ENCODE data around the gene ZNF814.
"Not testable (repeated sequence)": the region's sequence is repeated elsewhere in the genome, so short reads cannot be mapped to it uniquely, and the experiment has no call there.

ZNF814 gene

DNA sequence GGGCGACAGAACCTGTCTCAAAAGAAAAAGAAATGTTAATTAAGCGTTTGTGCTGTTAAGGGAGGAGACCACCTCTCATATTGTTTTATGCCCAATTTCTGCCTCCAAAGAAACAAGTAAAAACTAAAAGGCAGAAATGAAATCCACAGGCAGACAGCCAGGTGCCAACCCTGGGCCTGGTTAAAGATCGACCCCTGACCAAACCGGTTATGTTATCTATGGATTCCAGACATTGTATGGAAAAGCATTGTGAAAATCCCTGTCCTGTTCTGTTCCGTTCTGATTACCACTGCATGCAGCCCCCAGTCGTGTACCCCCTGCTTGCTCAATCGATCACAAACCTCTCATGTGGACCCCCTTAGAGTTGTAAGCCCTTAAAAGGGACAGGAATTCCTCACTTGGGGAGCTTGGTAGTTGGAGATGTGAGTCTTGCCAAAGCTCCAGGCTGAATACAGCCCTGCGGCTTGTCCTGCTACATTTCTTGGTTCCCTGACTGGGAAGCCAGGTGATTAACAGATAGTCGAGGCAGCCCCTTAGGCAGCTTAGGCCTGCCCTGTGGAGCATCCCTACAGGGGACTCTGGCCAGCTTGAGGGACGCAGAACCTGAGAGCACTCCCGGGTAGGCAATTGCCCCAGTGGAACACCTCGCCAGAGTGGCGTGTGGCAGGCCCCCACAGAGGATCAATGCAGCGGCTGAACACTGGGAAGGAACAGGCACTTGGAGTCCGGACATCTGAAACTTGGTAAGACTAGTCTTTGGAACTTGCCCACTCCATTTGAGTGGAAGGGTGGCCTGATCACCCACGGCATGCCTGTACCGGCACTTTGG is 73.4 kb downstream of the ZNF814 start:
- no peak for DNase-seq

DNA sequence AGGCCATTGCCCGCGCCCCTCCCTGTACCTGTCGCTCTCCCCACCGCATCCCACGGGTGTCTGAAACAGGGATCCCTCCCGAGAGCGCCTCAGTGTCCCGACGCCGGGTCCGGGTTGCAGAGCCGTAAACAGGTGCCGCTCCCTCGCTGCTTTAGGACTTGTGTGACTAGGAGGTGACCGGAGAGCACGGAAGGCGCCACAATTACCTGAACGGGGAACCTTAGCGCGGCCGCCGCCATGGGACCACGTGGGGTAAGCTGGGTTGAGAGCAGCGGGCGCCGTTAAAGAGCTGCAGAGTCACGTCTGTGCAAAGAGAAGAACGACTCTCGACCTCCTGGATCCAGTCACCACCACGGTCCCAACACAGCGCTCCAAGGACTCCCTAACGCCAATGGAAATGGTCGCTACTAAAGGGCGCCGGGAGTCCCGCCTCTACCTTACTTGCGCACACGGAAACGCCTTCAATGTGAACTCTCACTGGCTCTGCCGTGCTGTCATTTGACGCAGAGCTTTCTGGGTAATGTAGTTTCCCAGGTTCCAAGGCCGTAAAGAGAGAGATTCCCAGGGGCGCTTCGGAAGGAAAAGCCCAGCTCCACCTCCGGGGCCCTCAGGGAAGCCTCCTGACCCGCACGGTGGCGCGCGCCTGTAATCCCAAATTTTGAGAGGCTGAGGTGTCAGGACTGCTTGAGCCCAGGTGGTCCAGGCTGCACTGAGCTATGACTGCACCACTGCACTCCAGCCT is 74.2 kb downstream of the ZNF814 start, which contains the start of gene ZNF552:
Gene ZNF552, minus strand, starts transcription at position 409 of the 742 bp plus-strand sequence. Its CDS starts 170 bp downstream, at position 239.
- DNase-seq = peak; percentile 64

DNA sequence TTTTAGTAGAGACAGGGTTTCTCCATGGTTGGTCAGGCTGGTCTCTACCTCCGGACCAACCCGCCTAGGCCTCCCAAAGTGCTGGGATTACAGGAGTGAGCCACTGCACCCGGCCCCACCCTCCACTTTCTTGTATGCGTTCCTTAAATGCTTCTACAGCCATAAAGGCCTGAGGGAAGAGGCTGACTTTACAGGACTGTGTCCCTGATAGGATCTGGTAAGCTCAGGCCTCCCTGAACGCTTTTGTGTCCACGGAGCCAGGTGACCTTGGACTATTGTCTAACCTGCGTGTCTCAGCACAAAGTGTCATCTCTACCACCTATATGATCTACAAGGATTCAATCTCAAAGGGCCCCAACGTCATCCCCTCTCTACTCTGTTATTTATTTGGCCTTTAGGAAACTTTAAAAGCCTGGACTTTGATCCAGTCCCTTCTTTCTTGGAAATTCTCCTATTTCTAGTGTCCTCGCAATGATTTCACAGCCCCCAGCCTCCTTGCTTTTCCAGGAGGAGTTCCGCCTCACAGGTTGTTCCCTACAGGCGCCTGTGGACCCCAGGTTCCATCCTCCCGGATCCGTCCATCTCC is 74.8 kb downstream of the ZNF814 start:
- no peak for DNase-seq

DNA sequence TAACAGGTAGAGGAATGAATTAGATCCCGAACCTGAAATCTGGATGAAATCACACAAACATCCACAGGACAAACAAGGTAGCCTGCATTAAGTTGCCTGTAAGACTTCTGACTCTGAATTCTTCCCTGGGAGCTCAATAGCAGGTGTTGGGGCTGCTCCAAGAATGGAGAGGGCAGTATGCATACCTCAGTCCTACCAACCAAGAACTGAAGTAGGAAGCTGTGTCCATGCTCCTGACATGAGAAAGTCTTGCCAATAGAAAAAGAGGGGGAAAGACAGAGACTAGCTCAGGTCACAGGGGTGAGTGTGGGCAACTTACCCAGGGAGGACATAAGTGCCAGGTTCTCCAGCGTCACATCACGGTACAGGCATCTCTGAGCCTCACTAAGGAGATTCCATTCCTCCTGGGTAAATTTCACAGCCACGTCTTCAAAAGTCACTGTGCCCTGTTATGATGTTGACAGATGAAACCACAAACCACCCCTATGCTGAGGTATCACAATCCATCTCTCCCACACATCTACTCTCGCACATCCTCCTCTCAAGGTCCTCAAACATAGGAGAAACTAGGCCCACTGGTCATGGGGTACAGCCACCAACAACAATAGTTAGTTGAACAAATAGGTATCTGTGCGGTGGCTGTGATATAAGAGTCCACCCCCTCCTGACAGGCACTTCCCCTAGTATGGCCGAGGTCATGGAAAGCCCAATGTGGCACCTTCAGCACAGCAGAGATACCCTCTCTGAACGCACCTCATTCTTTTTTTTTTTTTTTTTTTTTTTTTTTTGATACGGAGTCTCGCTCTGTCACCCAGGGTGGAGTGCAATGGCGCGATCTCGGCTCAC is 75.6 kb downstream of the ZNF814 start:
- DNase-seq = not testable (repeated sequence)

DNA sequence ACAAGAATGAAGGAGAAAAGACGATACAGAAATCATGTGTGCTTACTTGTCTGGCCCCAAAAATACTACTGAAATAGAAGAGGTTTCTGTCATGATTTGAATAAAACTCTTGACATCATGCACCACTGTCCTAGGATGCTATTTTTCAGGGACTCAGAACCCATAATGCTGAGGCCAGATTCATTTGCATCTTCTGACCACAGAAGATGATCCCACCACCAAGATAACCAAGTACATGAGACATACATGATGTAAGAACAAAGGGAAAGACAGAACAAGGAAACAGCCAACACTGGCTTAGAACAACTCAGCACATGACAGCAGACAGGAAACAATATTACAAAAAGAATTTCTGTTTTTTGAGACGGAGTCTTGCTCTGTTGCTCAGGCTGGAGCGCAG is 76.6 kb downstream of the ZNF814 start:
- no peak for DNase-seq

DNA sequence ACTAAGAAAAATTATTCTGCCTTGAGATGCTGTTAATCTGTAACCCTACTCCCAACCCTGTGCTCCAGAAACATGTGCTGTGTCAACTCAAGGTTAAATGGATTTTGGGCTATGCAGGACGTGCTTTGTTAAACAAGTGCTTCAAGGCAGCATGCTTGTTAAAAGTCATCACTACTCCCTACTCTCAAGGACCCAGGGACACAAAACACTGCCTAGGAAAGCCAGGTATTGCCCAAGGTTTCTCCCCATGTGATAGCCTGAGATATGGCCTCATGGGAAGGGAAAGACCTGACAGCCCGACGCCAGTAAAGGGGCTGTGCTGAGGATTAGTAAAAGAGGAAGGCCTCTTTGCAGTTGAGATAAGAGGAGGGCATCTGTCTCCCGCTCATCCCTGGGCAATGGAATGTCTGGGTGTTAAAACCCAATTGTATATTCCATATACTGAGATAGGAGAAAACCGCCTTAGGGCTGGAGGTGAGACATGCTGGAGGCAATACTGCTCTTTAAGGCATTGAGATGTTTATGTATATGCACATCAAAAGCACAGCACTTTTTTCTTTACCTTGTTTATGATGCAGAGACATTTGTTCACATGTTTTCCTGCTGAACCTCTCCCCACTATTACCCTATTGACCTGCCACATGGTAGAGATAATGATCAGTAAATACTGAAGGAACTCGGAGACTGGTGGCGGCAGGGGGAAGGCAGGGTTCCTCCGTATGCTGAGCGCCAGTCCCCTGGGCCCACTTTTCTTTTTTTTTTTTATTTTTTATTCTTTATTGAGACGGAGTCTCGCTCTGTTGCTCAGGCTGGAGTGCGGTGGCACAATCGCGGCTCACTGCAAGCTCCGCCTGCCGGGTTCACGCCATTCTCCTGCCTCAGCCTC is 78.2 kb downstream of the ZNF814 start:
- not testable (repeated sequence) for DNase-seq

DNA sequence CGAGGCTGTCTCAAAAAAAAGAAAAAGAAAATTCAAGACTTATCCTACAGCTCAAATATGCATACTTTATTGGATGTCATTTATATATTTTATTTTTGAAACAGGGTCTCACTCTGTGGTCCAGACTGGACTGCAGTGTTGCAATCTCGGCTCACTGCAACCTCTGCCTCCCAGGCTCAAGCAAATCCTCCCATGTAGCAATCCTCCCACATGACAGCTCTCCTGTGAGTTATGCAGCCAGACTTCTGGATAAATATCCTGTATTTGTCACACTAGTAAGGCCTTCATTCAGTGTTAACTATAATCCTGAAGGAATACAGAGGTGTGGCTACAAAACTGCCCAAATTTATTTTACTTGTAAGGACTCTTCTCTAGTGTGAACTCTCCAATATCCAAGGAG is 81.3 kb downstream of the ZNF814 start:
- DNase-seq = no peak

DNA sequence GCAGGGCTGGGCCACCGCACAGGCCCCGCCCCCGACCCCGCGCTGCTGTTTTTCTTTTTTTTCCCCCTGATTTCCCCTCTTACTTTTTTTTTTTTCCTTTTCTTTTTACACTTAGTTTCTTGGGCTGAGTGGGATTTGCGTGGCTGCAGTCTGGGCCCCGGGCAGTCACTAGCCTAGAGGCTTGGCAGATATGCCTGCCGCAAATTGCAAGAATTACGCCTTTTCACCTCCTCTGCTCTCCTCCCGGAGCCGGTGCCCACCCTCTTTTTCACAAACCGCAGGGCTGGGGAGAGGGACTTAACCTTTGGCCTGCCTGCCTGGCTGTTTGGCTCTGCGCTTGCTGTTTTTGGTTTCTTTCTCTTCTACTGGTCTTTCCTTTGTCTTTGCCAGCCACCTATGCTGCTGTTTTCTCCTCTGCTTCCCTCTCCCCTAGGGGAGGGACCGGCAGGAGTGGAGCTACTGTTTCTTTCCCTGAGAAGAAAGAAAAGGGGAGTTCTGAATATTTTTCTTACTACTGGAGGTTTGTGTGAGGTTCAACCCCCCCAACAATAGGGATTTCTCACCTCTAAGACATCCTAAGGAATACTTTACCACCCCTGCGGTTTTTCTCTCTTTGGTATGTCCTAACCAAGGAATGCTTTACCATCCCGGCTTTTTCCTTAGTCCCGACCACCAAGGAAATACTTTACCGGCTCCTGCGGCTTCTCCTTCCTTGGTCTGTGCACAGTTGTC is 85.1 kb downstream of the ZNF814 start:
- no peak for DNase-seq

DNA sequence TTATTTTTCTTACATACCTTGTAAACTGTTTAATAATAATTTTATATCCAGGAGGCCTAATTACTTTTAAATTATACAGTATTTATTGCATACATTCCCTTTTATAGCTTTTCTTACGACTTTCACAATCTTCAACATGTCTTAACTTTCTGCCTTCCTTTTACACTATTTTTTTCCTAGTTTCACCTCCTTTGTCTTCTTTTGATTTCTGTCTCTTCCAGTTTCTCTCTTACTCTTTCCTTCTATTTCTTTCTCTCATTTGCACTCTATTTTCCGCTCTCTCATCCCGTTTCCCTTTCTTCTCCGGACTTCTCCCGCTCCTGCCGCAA is 85.6 kb downstream of the ZNF814 start:
- no peak for DNase-seq

DNA sequence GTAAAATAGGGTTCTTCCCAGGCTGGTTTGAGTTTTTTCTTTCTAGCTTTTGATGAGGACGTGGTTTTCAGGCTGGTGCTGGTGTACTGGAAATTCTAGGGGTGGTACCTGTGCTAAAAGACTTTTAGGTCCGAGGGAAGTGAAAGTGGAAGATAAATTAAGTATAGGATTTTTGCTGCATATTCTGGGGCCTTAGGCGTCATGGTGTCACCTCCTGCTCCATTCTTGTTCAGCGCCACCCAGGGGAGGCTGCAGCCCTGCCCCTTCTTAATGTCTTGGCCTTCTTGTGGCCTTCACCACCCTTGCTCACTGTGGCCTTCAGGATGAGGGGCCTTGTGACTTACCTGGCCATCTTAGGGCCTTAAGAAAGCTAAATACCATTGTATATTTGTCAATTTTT is 86.6 kb downstream of the ZNF814 start:
- no peak for DNase-seq

DNA sequence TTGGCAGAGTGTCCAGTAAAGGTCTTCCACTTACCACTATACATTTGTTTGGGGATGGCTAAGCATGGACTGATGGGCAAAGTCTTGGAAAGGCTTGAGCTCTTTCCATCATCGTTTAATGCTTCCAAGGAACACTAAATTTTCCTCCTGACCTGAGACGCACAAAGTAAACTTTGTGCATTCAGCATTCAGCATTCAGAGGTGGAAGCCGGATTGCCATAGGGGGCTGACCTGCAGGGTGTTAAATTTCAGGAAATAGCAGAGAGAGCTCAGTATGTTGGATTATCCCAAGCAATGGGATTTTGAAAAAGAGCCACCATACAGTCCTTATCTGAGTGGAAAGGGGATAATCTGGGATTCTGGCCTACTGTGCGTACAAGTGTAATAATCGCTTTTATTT is 88.1 kb downstream of the ZNF814 start:
- no peak for DNase-seq

All from NCI-H2081 treated with DMSO at 0.1 percent for 48 hours (cell line).